SKM-1 treated with dmso at 0.1 percent for 144 hours (cell line): ENCODE measurements around the gene TAGLN2.
"Not testable (repeated sequence)": the region's sequence is repeated elsewhere in the genome, so short reads cannot be mapped to it uniquely, and the experiment has no call there.

Source experiments
- DNase-seq: peaks from one replicate; lab custom pipeline; 2025; ENCODE audit not compliant: unreplicated experiment; lab: John Stamatoyannopoulos, UW

The TAGLN2 gene

GRCh38 chr1:159922511-159923202 lies 2.6 kb downstream of the TAGLN2 start:
- no peak for DNase-seq

GRCh38 chr1:159921700-159922504 lies 3.4 kb downstream of the TAGLN2 start:
- no peak for DNase-seq

- DNase-seq, result no peak
Measured at GRCh38 chr1:159921251-159921650, 4.1 kb downstream of the TAGLN2 start.

- no peak for DNase-seq
Measured at GRCh38 chr1:159920651-159921050, 4.7 kb downstream of the TAGLN2 start.

- no peak for DNase-seq
Measured at GRCh38 chr1:159920202-159920601, 5.1 kb downstream of the TAGLN2 start.

- DNase-seq, result no peak
Measured at GRCh38 chr1:159919236-159919865, 6.0 kb downstream of the TAGLN2 start.

- DNase-seq, result no peak
Measured at GRCh38 chr1:159918352-159919200, 6.7 kb downstream of the TAGLN2 start.

GRCh38 chr1:159917533-159918351 lies 7.6 kb downstream of the TAGLN2 start:
- DNase-seq, result no peak

- DNase-seq, result no peak
Measured at GRCh38 chr1:159916242-159917051, 8.9 kb downstream of the TAGLN2 start.

GRCh38 chr1:159915571-159916241 lies 9.6 kb downstream of the TAGLN2 start:
- no peak for DNase-seq

GRCh38 chr1:159914252-159915018 lies 10.9 kb downstream of the TAGLN2 start:
- no peak for DNase-seq

- DNase-seq, result no peak
Measured at GRCh38 chr1:159913451-159914192, 11.7 kb downstream of the TAGLN2 start.

GRCh38 chr1:159911326-159912070 lies 13.8 kb downstream of the TAGLN2 start:
- peak; percentile 56 for DNase-seq

- DNase-seq, result no peak
Measured at GRCh38 chr1:159908031-159908940, 17.0 kb downstream of the TAGLN2 start.

GRCh38 chr1:159906960-159907359 lies 18.3 kb downstream of the TAGLN2 start:
- DNase-seq, result no peak

GRCh38 chr1:159904036-159904435 lies 21.3 kb downstream of the TAGLN2 start:
- not testable (repeated sequence) for DNase-seq
